Measurements from ENCODE around the gene DTNB. TPM values are rescaled to one million over a fixed set of nuclear protein-coding genes. Genes with fewer than 3 reads are reported as not detected.

The DTNB gene
- total and polyA plus RNA-seq, 2 donors (not counting 3 experiments of a cell fraction or from before 2014, with no cell fraction given): 11.5 to 17.0 TPM

GRCh38 chr2:25720575-25720974 is 47.2 kb upstream of the DTNB start:
- no peaks in the 10 kb centered on the region for H3K9me3 ChIP-seq (replicated peaks; ENCODE audit: control insufficient read depth, insufficient read depth, low read length)
- H2AFZ ChIP-seq (ENCODE audit: low read depth, low read length): no peak overlapping the region
- H3K27ac ChIP-seq (ENCODE audit: insufficient read depth, low read depth, low read length): no peak overlapping the region
- H3K27me3 ChIP-seq (ENCODE audit: control insufficient read depth in 2 of 2, insufficient read depth in 2 of 2, low read length in 2 of 2): peaks cover 14 to 17% of the 10 kb centered on the region in 2 experiments
- TF ChIP-seq JUN (IDR thresholded peaks at IDR 0.05; ENCODE audit: borderline replicate concordance, insufficient read depth, insufficient read length, low read depth) (no peak), MAX (IDR thresholded peaks at IDR 0.05; ENCODE audit: insufficient read depth, insufficient read length) (no peak), EZH2 (IDR thresholded peaks at IDR 0.05; ENCODE audit: borderline replicate concordance, low read depth, low read length, severe bottlenecking) (no peak), CTCF (IDR thresholded peaks at IDR 0.05; ENCODE audit: extremely low read depth in 1 of 2, insufficient read depth in 1 of 2, low read depth in 1 of 2, low read length in 2 of 2) (no peak), MYC (IDR thresholded peaks at IDR 0.05; ENCODE audit: low read depth, low read length) (no peak), POLR2AphosphoS5 (IDR thresholded peaks at IDR 0.05; ENCODE audit: insufficient read depth, low read depth, low read length) (no peak), GATA2 (IDR thresholded peaks at IDR 0.05; ENCODE audit: insufficient read depth, insufficient read length, low read depth, low read length) (no peak), POLR2A (IDR thresholded peaks at IDR 0.05; ENCODE audit: low read depth, low read length) (no peak), FOS (IDR thresholded peaks at IDR 0.05; ENCODE audit: borderline replicate concordance, insufficient read depth, low read length) (no peak)
- intact Hi-C loops (cut with micrococcal nuclease): no loop called here
- H3K36me3 ChIP-seq (ENCODE audit: control insufficient read depth in 2 of 2, extremely low read depth in 1 of 2, insufficient read depth in 2 of 2, low read length in 2 of 2): no peaks in the 10 kb centered on the region
- FAIRE-seq (no peak), DNase-seq (ENCODE audit: low read depth, low spot score) (no peak)
- no peaks in the 10 kb centered on the region for H3K9me1 ChIP-seq (replicated peaks; ENCODE audit: control insufficient read depth, extremely low read depth, insufficient read depth, low read length)
- POLR2A ChIA-PET: no interaction called here
- no peak overlapping the region for H3K4me2 ChIP-seq (ENCODE audit: insufficient read depth, low read length)
- CTCF ChIA-PET: interaction anchor here (2.0 kb wide), 1 partner anchor 21 kb away, joined by 6 read pairs; no protein-coding TSS in a partner anchor
- dilution Hi-C loops (cut with MboI; ENCODE audit: extremely low pct_ligation_motif_present, low sequenced_read_pairs): no loop called here
- no peaks in the 10 kb centered on the region for H3K4me1 ChIP-seq (ENCODE audit: control insufficient read depth, extremely low read depth, insufficient read depth, low read length)
- H4K20me1 ChIP-seq (replicated peaks; ENCODE audit: control insufficient read depth, extremely low read depth, insufficient read depth, low read length): no peaks in the 10 kb centered on the region
- no peak overlapping the region for H3K4me3 ChIP-seq (replicated peaks in 1 of 3; ENCODE audit: insufficient read depth in 1 of 3, low read depth in 1 of 3, low read length in 3 of 3)
- BruUV-seq (replicated peaks): no TSS peak
- H3K9ac ChIP-seq (replicated peaks; ENCODE audit: extremely low read depth, insufficient read depth, low read length): no peak overlapping the region
- H3K79me2 ChIP-seq (ENCODE audit: control insufficient read depth, insufficient read depth, low read length): no peaks in the 10 kb centered on the region
